Tibial nerve (tissue), 4 donors: ENCODE data around the gene ASIC1. TPM values are rescaled to one million over a fixed set of nuclear protein-coding genes. Genes with fewer than 3 reads are reported as not detected.

ENCODE experiments used
- DNase-seq, 2 donors: peaks; one replicate each; pipeline ENCODE4 v3.0.0-alpha.2; 2019; ENCODE audit warnings: low spot score in 2 of 2
- H3K27ac ChIP-seq, 4 donors: fragments of 200-600 bp; sonication (generic) in 3 of 4; one replicate each; pipeline ENCODE4 v1.5.1; 2017 to 2019; ENCODE audit warnings: mild to moderate bottlenecking in 1 of 4
- H3K27me3 ChIP-seq, 2 donors: fragments of 200-600 bp; sonication (generic) in 1 of 2; one replicate each; pipeline versions ENCODE4 v1.5.1 to v1.6.0; 2017 to 2019
- H3K36me3 ChIP-seq, 3 donors: fragments of 200-600 bp; sonication (generic); one replicate each; pipeline ENCODE4 v1.5.1; 2018 to 2019
- H3K4me1 ChIP-seq, 4 donors: fragments of 200-600 bp; sonication (generic) in 3 of 4; one replicate each; pipeline ENCODE4 v1.5.1; 2017 to 2019
- H3K4me3 ChIP-seq, 4 donors: fragments of 200-600 bp; sonication (generic) in 3 of 4; one replicate each; pipeline ENCODE4 v1.5.1; 2017 to 2019; ENCODE audit warnings: mild to moderate bottlenecking in 1 of 4, moderate library complexity in 1 of 4
- H3K9me3 ChIP-seq, 4 donors: fragments of 200-600 bp; sonication (generic) in 3 of 4; one replicate each; pipeline ENCODE4 v1.5.1; 2017 to 2019
- CTCF ChIP-seq, 5 experiments: fragments of 200-600 bp in 3 of 5; fragments of 450-650 bp in 2 of 5; sonication (generic) in 3 of 5; IDR thresholded peaks; one replicate each; pipeline ENCODE4 v1.5.1; 2016 to 2019; ENCODE audit warnings: antibody characterized with exemption in 5 of 5, mild to moderate bottlenecking in 3 of 5, moderate library complexity in 2 of 5
- EP300 ChIP-seq, 2 donors: sonication (generic); formaldehyde crosslinking; IDR thresholded peaks; one replicate each; pipeline ENCODE4 v1.6.1; 2017; ENCODE audit warnings: antibody characterized with exemption in 2 of 2, mild to moderate bottlenecking in 1 of 2
- POLR2A ChIP-seq, 2 donors: fragments of 450-650 bp; IDR thresholded peaks; one replicate each; pipeline ENCODE4 v1.6.1; 2017; ENCODE audit warnings: antibody characterized with exemption in 2 of 2, mild to moderate bottlenecking in 2 of 2, moderate library complexity in 2 of 2
- WGBS, 2 donors: methylation state at CpG; one replicate each; pipeline ENCODE4 v1.1.5; 2018; 5-methylcytosine and 5-hydroxymethylcytosine counted together
- total RNA-seq, 4 donors: library from RNA; depleted of rRNA; stranded (reverse); fragments of >200 nt; gene quantifications; one replicate each; pipeline ENCODE4 v1.1.0, GENCODE V29; 2016

Gene ASIC1
- total RNA-seq, 4 donors from 2014 or later: 1.8 to 4.2 (median 2.9) TPM; not detected in 1

DNA sequence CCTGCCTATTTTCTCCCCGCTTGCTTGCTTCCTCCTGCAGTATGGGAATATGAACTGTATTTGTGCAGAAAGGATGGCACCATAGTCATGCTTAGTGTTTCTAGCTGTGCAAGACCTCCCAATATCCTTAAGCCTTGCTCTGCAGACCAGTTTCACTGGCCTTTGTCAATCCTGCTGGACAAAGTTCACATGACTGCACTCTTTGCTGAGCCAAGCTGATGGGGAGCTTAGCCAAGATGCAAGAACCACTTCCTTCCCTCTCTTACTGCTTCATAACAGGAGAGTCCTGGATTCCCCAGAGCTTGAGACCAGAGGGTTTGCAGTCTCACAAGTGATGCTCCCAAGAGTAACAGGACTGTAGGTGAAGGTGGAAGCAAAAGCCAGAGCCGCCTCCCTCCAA, 3.8 kb downstream of the ASIC1 start:
- TF ChIP-seq POLR2A (IDR thresholded peaks at IDR 0.05) (no peak), CTCF (IDR thresholded peaks at IDR 0.05) (no peak), EP300 (IDR thresholded peaks at IDR 0.05) (peak in 1 of 2 donors; percentile 34)
- Histone ChIP-seq H3K36me3 (no peaks in the 10 kb centered on the region), H3K27me3 (peaks cover 0 to 7% of the 10 kb centered on the region in 2 donors), H3K27ac (no peak overlapping the region), H3K4me3 (no peak overlapping the region), H3K9me3 (no peaks in the 10 kb centered on the region), H3K4me1 (peaks cover 0 to 19% (median 14%) of the 10 kb centered on the region in 4 donors)
- DNase-seq: no peak
- 87 to 95% methylated on average over 2 of the region's 2 CpGs for WGBS, 2 donors

DNA sequence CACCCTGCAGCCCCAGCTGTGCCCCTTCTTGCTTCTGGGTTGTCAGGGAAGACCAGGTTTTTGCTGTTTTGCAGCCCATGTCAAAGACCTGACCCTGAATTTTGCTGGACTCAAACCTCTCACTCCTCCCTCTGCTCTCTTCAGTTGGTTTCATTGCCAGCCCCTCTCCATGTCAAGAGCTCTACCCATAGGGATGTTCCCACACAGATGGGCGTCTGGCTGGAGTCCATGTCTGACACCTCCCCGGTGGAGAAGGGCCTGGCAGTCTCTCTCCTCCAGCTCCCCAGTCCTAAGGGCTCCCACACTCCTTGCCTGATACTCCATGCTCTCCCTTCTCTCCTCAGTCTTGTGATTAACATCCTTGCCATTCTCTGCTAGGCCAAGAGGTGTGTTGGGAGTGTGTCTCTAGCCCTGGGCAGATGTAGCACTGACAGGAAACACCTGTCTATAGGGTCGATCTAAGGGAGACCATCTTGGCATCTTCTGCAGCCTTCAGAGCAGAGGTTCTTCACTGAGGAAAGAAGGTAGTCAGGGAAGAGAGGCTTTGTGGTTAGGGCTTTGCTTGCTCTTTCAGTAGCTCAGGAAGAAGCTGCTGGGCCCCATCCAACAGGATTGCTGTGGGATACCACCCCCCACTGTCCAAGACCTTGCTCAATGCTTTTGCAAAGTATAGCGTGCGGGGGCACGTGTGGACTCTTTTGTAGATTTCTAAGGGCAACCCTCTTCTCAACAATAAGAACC, 4.7 kb downstream of the ASIC1 start:
- Histone ChIP-seq H3K9me3 (no peaks in the 10 kb centered on the region), H3K4me3 (no peak overlapping the region), H3K4me1 (peaks cover 0 to 9% (median 5%) of the 10 kb centered on the region in 4 donors), H3K27ac (no peak overlapping the region), H3K36me3 (no peaks in the 10 kb centered on the region), H3K27me3 (peaks cover 0 to 7% of the 10 kb centered on the region in 2 donors)
- no peak for TF ChIP-seq CTCF (IDR thresholded peaks at IDR 0.05)
- no peak for TF ChIP-seq EP300 (IDR thresholded peaks at IDR 0.05)
- TF ChIP-seq POLR2A (IDR thresholded peaks at IDR 0.05): no peak
- DNase-seq: no peak
- WGBS, 2 donors: 59 to 69% methylated on average over 6 of the region's 6 CpGs

GRCh38 chr12:50062728-50063460, 5.5 kb downstream of the ASIC1 start:
- TF ChIP-seq CTCF (IDR thresholded peaks at IDR 0.05) (no peak), POLR2A (IDR thresholded peaks at IDR 0.05) (no peak), EP300 (IDR thresholded peaks at IDR 0.05) (no peak)
- 92% methylated on average over 5 of the region's 5 CpGs for WGBS, 2 donors
- Histone ChIP-seq H3K36me3 (no peaks in the 10 kb centered on the region), H3K27me3 (peaks cover 0 to 5% of the 10 kb centered on the region in 2 donors), H3K9me3 (no peaks in the 10 kb centered on the region), H3K4me1 (peaks cover 0 to 4% (median 2%) of the 10 kb centered on the region in 4 donors), H3K27ac (no peak overlapping the region), H3K4me3 (no peak overlapping the region)
- no peak for DNase-seq

DNA sequence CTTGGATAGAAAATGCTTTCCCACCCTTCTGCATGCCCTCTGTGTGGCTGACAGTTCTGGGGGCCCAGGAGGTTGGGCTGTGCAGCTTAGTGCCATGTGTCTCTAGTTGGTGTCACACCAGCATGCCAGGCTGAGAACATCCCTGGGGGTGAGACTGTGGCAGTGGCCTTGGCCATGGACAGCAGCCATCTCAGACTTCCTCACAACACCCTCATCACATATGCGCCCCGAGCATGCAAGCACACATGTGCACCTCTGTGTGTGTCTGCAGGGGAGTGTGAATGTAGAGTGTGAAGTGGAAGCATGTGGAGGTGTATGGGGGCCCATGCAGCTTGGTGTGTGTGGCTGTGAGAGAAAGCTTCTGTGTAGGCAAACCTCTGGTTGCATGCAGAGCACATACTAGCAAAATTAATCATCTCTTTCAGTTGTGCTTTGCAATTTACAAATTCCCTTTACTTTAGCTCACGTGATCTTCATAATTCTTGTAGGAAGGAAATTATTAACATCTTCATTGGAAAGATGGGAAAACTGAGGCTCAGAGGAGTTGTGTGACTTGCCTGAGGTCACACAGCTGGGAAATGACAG, 8.4 kb downstream of the ASIC1 start:
- H3K36me3 ChIP-seq: no peaks in the 10 kb centered on the region
- H3K27ac ChIP-seq: no peak overlapping the region
- peaks cover 0 to 8% (median 0%) of the 10 kb centered on the region in 4 donors for H3K4me1 ChIP-seq
- DNase-seq: no peak
- no peaks in the 10 kb centered on the region for H3K27me3 ChIP-seq
- H3K4me3 ChIP-seq: no peak overlapping the region
- WGBS, 2 donors: 80 to 82% methylated on average over 3 of the region's 3 CpGs
- no peak for TF ChIP-seq CTCF (IDR thresholded peaks at IDR 0.05)
- TF ChIP-seq POLR2A (IDR thresholded peaks at IDR 0.05): no peak
- no peak for TF ChIP-seq EP300 (IDR thresholded peaks at IDR 0.05)
- no peaks in the 10 kb centered on the region for H3K9me3 ChIP-seq

DNA sequence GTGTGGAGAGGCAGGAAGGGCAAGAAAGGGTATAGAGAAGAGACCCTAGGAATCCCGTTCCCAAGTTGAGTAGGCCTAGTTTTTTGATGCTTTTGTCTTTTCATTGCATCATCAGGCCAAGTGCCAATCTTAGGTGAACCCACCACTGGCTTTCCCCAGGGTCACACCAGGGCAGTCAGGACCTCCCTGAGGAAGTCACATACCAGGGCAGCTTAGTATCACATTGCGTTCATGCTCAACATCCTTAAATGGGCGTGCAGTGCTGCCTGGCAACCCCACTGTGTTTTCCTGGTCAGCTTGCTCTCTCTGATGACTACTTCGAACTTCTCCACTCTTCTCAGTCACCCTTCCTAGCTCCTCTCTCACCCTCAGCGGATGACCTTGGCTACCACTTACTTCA, 9.0 kb downstream of the ASIC1 start:
- no peaks in the 10 kb centered on the region for H3K9me3 ChIP-seq
- H3K36me3 ChIP-seq: no peaks in the 10 kb centered on the region
- H3K4me3 ChIP-seq: no peak overlapping the region
- TF ChIP-seq POLR2A (IDR thresholded peaks at IDR 0.05) (no peak), EP300 (IDR thresholded peaks at IDR 0.05) (no peak), CTCF (IDR thresholded peaks at IDR 0.05) (no peak)
- WGBS, 2 donors: 39 to 43% methylated on average over 5 of the region's 5 CpGs
- no peaks in the 10 kb centered on the region for H3K27me3 ChIP-seq
- DNase-seq: no peak
- H3K27ac ChIP-seq: no peak overlapping the region
- H3K4me1 ChIP-seq: peaks cover 0 to 10% (median 0%) of the 10 kb centered on the region in 4 donors
